ENCODE measurements around the gene DCAKD. TPM values are rescaled to one million over a fixed set of nuclear protein-coding genes. Genes with fewer than 3 reads are reported as not detected.

DCAKD gene
- total and polyA plus RNA-seq, 2 of the 8 experiments (the other 6 are each of a cell fraction or from before 2014, with no cell fraction given) = 35.6 to 52.9 TPM

- TF ChIP-seq FOSL1 (IDR thresholded peaks at IDR 0.05; ENCODE audit: insufficient read depth, low read depth, low read length) = no peak
- TF ChIP-seq SP2 (IDR thresholded peaks at IDR 0.05; ENCODE audit: low read length) = no peak
These were observed 50.1 kb downstream of the DCAKD start (continued) for GRCh38 chr17:45001310-45001709.
